Body of pancreas (tissue), 4 donors: ENCODE results near the gene KRT73. TPM values are rescaled to one million over a fixed set of nuclear protein-coding genes. Genes with fewer than 3 reads are reported as not detected.

Source experiments
- ATAC-seq: fragments of 150-250 bp; one replicate; pipeline ENCODE4 v1.9.1; 2016
- DNase-seq, 4 donors: peaks; one replicate each; pipeline ENCODE4 v3.0.0-alpha.2; 2019
- H3K27ac ChIP-seq, 4 donors: fragments of 200-600 bp; sonication (generic); 1 replicate in 3 of 4; 2 replicates in 1 of 4; pipeline versions ENCODE4 v1.5.1 to v1.6.1; 2016 to 2019; ENCODE audit warnings: mild to moderate bottlenecking in 1 of 4, mixed read lengths in 1 of 4, moderate library complexity in 1 of 4
- H3K27me3 ChIP-seq, 2 donors: fragments of 200-600 bp; sonication (generic); one replicate each; pipeline ENCODE4 v1.6.0; 2016; ENCODE audit warnings: mild to moderate bottlenecking in 1 of 2
- H3K36me3 ChIP-seq, 2 donors: fragments of 200-600 bp; sonication (generic); replicated peaks in 1 of 2; 2 replicates each; pipeline ENCODE4 v1.5.1; 2016; ENCODE audit warnings: low read depth in 2 of 2; ENCODE audit not compliant: insufficient read depth in 1 of 2
- H3K4me1 ChIP-seq: fragments of 200-600 bp; sonication (generic); one replicate; pipeline ENCODE4 v1.6.0; 2016
- H3K4me3 ChIP-seq, 2 donors: fragments of 200-600 bp; sonication (generic); 1 replicate in 1 of 2; 2 replicates in 1 of 2; pipeline ENCODE4 v1.5.1; 2016 to 2019
- H3K9me3 ChIP-seq, 3 donors: fragments of 200-600 bp; sonication (generic); 1 replicate in 2 of 3; 2 replicates in 1 of 3; pipeline ENCODE4 v1.5.1; 2016
- CTCF ChIP-seq, 7 experiments: fragments of 450-650 bp in 4 of 7; fragments of 200-600 bp in 3 of 7; sonication (generic) in 3 of 7; IDR thresholded peaks; one replicate each; pipeline ENCODE4 v1.5.1; 2016 to 2019; ENCODE audit warnings: antibody characterized with exemption in 7 of 7
- POLR2A ChIP-seq, 3 donors: fragments of 450-650 bp; IDR thresholded peaks; one replicate each; pipeline ENCODE4 v1.6.1; 2016; ENCODE audit warnings: antibody characterized with exemption in 3 of 3, mild to moderate bottlenecking in 2 of 3
- WGBS, 2 donors: methylation state at CpG; one replicate each; pipeline ENCODE4 v1.1.5; 2017; 5-methylcytosine and 5-hydroxymethylcytosine counted together
- intact Hi-C: fragments of 100-400 bp; cut with DNase I; formaldehyde crosslinking; loops from one replicate; pipeline ENCODE4 v1.15.1; 2023
- total RNA-seq, 2 donors: library from RNA; depleted of rRNA; stranded (reverse); fragments of >200 nt; gene quantifications; one replicate each; pipeline ENCODE4 v1.1.0, GENCODE V29; 2016

Gene KRT73
- total RNA-seq, 2 donors from 2014 or later = 1.3 TPM; not detected in 1

- WGBS, 2 donors = 70 to 89% methylated on average over 4 to 6 of the region's 6 CpGs
- intact Hi-C loops = no loop called here
- H3K36me3 ChIP-seq = no peaks in the 10 kb centered on the region
- no peaks in the 10 kb centered on the region for H3K9me3 ChIP-seq
- H3K27me3 ChIP-seq = no peaks in the 10 kb centered on the region
- TF ChIP-seq CTCF (IDR thresholded peaks at IDR 0.05) (no peak), POLR2A (IDR thresholded peaks at IDR 0.05) (no peak)
- H3K27ac ChIP-seq = no peak overlapping the region
- DNase-seq (no peak), ATAC-seq (no peak)
- H3K4me1 ChIP-seq = no peaks in the 10 kb centered on the region
- H3K4me3 ChIP-seq = no peak overlapping the region
Measured at GRCh38 chr12:52590021-52590420, 28.3 kb downstream of the KRT73 start.

GRCh38 chr12:52587563-52587962 is 30.8 kb downstream of the KRT73 start:
- Histone ChIP-seq H3K27me3 (no peaks in the 10 kb centered on the region), H3K4me1 (no peaks in the 10 kb centered on the region), H3K4me3 (no peak overlapping the region), H3K36me3 (no peaks in the 10 kb centered on the region), H3K9me3 (no peaks in the 10 kb centered on the region), H3K27ac (no peak overlapping the region)
- WGBS, 2 donors = 71 to 81% methylated on average over 10 to 17 of the region's 17 CpGs
- DNase-seq = no peak
- no peak for ATAC-seq
- TF ChIP-seq POLR2A (IDR thresholded peaks at IDR 0.05) (no peak), CTCF (IDR thresholded peaks at IDR 0.05) (no peak)
- intact Hi-C loops = loop anchor here (10.0 kb wide), 1 partner anchor 387 kb away; no protein-coding TSS in a partner anchor

GRCh38 chr12:52585946-52586345 is 32.4 kb downstream of the KRT73 start:
- TF ChIP-seq CTCF (IDR thresholded peaks at IDR 0.05) = no peak
- no peak for TF ChIP-seq POLR2A (IDR thresholded peaks at IDR 0.05)
- intact Hi-C loops = loop anchor here (10.0 kb wide), 1 partner anchor 389 kb away; no protein-coding TSS in a partner anchor
- ATAC-seq (no peak), DNase-seq (no peak)
- Histone ChIP-seq H3K4me1 (no peaks in the 10 kb centered on the region), H3K36me3 (no peaks in the 10 kb centered on the region), H3K4me3 (no peak overlapping the region), H3K27ac (no peak overlapping the region), H3K27me3 (no peaks in the 10 kb centered on the region), H3K9me3 (no peaks in the 10 kb centered on the region)
- WGBS, 2 donors = 72 to 75% methylated on average over 9 of the region's 9 CpGs

- Histone ChIP-seq H3K4me3 (no peak overlapping the region), H3K27me3 (no peaks in the 10 kb centered on the region), H3K4me1 (no peaks in the 10 kb centered on the region), H3K9me3 (no peaks in the 10 kb centered on the region), H3K36me3 (no peaks in the 10 kb centered on the region), H3K27ac (no peak overlapping the region)
- no peak for ATAC-seq
- 64 to 67% methylated on average over 3 of the region's 3 CpGs for WGBS, 2 donors
- TF ChIP-seq CTCF (IDR thresholded peaks at IDR 0.05) (no peak), POLR2A (IDR thresholded peaks at IDR 0.05) (no peak)
- DNase-seq = no peak
- intact Hi-C loops = loop anchor here (10.0 kb wide), 1 partner anchor 390 kb away; no protein-coding TSS in a partner anchor
Measured at GRCh38 chr12:52585066-52585465, 33.3 kb downstream of the KRT73 start.

GRCh38 chr12:52584156-52584682 is 34.1 kb downstream of the KRT73 start:
- no peak overlapping the region for H3K27ac ChIP-seq
- ATAC-seq (no peak), DNase-seq (no peak)
- 70 to 83% methylated on average over 8 to 9 of the region's 9 CpGs for WGBS, 2 donors
- no peak overlapping the region for H3K4me3 ChIP-seq
- H3K9me3 ChIP-seq = no peaks in the 10 kb centered on the region
- no peak for TF ChIP-seq POLR2A (IDR thresholded peaks at IDR 0.05)
- no peak for TF ChIP-seq CTCF (IDR thresholded peaks at IDR 0.05)
- no peaks in the 10 kb centered on the region for H3K27me3 ChIP-seq
- intact Hi-C loops = loop anchor here (5.0 to 10.0 kb wide), 2 partner anchors 288 to 391 kb away; no protein-coding TSS in a partner anchor
- no peaks in the 10 kb centered on the region for H3K36me3 ChIP-seq
- H3K4me1 ChIP-seq = no peaks in the 10 kb centered on the region
